Lung microvascular endothelial cell (primary cell): ENCODE results near the gene DNAAF8. TPM values are rescaled to one million over a fixed set of nuclear protein-coding genes. Genes with fewer than 3 reads are reported as not detected.
"Not testable (repeated sequence)": the region's sequence is repeated elsewhere in the genome, so short reads cannot be mapped to it uniquely, and the experiment has no call there.

ENCODE experiments used
- DNase-seq, 2 donors: peaks; one replicate each; pipeline versions ENCODE4 v3.0.0 to v3.0.0-alpha.2; 2010; ENCODE audit warnings: low read depth in 2 of 2
- total RNA-seq: library from RNA; depleted of rRNA; stranded (reverse); fragments of >200 nt; gene quantifications from 2 replicates; pipeline ENCODE4 v1.2.1, GENCODE V29; 2014

DNAAF8 gene
- total RNA-seq, 1 donor from 2014 or later: 0.40 TPM

DNA sequence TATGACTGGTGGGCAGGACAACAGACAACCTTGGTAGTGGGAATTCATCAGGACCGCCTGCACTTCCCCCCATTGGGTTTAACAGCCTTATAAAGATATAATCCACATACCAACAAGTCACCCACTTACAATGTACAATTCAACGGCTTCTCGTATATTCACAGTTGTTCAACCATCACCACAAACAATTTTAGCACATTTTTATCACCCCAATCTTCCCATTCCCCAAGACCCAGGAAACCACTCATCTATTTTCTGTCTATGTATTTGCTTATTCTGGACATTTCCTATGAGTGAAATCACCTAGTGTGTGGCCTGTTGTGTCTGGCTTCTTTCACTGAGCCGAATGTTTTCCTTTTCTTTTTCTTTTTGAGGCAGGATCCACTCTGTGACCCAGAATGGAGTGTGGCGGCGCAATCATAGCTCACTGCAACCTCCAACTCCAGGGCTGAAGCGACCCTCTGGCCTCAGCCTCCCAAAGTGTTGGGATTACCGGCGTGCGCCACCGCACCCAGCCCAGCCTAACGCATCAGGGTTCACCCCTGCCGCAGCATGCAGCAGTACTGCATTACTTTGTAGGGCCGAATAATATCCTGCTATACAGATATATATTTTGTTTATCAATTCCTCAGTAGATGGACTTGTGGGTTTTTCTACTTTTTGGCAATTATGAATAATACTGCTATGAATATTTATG lies 11.1 kb upstream of the DNAAF8 start:
- no peak for DNase-seq

DNA sequence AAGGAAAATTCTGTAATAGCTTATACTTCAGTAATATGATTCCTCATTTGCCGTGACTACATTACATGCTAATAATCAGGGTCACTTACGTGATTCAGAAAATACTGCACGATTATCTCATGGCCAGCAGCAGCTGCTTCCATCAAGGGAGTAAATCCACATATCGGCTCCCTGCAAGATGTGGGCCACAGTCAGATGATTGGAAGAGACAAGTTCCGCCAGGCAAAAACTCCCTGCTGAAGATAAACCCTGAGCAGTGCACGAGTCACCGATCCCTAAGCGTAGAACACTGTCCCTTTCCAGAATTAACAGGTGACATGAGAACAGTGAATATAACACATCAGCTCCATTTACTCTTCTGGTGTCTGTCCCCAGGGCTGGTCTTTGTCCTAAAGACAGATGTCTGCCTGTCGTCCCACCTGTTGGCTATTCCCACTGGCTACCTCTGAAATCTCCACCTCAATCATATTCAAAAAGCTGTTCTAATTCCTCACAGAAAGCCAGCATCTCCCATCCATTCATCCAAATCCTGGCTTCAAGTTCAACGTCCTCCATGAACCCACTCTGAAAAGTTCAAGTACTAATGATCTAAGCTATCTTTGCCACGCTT lies 9.6 kb upstream of the DNAAF8 start:
- DNase-seq: no peak

GRCh38 chr16:4726616-4727015 lies 7.7 kb upstream of the DNAAF8 start:
- no peak for DNase-seq

GRCh38 chr16:4728676-4729075 lies 5.7 kb upstream of the DNAAF8 start:
- DNase-seq: no peak

DNA sequence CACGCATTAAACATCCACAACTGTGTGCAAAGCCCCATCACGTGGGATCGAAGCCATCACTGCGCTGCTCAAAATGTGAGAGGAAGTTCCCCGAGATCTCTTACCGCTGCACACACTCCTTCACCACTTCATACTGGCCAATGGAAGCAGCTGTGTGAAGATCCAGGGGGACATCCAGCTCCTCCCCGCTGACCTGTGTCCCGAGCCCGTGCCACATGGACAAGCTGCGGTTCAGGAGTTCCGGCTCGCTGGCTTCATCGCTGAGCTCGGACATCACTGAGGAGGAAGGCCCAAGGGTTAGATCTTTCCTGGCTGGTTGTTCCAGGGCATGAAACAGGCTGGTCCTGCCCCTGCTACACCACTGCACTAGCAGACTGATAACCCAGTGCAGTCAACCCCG lies 4.5 kb upstream of the DNAAF8 start:
- no peak for DNase-seq

- no peak for DNase-seq
Observed at GRCh38 chr16:4733211-4733742, 1.1 kb upstream of the DNAAF8 start.

DNA sequence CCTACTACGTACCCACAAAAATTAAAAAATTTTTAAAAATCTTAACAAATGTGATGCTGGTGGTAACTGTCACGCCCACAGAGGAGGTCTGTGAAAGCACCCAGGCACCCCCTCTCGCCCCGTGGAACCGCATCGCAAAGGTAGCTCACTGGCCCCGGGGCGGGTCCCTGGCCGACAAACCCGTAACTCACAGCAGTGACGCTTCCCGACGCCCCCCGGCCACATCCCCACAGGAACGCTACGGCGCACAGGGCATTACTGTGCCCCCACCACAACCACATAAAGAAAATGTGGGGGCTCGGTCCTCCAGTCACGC lies 632 bp upstream of the DNAAF8 start:
- no peak for DNase-seq

GRCh38 chr16:4734730-4735535 lies 596 bp downstream of the DNAAF8 start:
- peak; percentile 79 to 82 for DNase-seq

DNA sequence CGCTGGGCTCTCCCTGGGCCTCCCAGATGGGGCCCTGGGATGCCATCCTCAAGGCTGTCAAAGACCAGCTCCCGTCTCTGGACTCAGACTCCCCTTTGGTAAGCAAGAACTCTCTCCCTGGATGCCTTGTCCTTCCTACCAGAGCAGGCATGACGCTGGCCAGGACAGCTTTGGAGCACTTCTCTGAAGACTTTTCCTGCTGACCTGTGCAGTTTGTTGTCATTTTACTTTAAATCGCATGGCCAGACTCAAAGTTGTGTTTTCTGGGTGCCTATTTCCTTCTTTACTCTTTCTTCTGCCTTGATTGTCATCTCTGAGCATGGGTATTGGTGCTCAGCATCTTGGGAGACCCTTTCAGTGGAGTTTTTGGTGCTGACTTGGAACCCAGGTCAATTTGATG lies 2.2 kb downstream of the DNAAF8 start:
- DNase-seq: no peak

GRCh38 chr16:4737545-4737944 lies 3.2 kb downstream of the DNAAF8 start:
- no peak for DNase-seq

DNA sequence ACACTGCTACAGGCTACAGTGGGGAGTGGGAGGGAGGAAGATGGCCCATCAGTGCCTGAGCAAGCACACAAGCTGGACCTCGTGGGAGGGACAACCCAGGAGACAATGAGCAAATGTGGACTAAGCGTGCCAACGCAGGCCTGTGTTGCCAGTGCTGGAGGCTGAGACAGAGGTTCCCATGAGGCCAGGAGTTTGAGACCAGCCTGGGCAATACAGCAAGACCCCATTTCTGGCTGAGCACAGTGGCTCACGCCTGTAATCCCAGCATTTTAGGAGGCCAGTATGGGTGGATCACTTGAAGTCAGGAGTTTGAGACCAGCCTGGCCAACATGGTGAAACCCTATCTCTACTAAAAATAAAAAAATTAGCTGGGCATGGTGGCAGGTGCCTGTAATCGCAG lies 4.0 kb downstream of the DNAAF8 start:
- DNase-seq: not testable (repeated sequence)

- no peak for DNase-seq
Observed at GRCh38 chr16:4743226-4743878, 9.0 kb downstream of the DNAAF8 start.

GRCh38 chr16:4744555-4745273 lies 10.4 kb downstream of the DNAAF8 start:
- DNase-seq: no peak

GRCh38 chr16:4745274-4745569 lies 10.9 kb downstream of the DNAAF8 start:
- no peak for DNase-seq

- DNase-seq: no peak
Observed at GRCh38 chr16:4746215-4746614, 11.9 kb downstream of the DNAAF8 start.

GRCh38 chr16:4746991-4747574 lies 12.7 kb downstream of the DNAAF8 start:
- no peak for DNase-seq

DNA sequence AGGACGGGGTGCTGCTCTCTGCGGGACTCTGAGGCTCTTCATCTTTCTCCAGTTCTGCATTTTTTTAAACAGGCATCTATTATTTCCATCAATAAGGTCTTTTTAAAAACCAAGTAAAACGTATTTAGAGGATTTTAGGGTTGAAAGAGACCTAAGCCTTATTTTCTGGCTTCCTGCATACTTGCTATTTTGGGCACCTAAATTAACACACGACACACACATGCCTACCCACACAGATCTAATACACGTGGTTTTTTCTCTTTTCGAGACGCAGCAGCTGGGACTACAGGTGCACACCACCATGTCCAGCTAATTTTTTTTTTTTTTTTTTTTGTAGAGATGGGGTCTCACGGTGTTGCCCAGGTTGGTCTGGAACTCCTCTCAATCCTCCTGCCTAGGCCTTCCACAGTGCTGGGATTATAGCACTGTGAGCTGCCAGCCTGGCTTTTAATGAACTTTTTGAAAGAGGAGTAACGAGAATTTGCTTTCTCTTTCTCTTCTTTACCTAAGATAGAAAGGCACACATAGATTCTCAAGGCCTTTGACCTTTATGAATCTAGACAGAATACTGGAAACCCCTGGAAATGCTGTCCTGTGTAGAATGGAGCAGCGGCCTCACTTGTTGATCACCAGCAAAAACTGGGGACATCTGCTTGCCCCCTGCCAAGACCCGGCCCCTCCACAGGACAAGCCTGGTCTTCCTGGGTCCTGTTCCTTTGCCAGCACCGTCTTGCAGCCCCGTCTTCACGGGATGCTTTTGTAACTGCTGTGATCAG lies 13.8 kb downstream of the DNAAF8 start:
- no peak for DNase-seq

DNA sequence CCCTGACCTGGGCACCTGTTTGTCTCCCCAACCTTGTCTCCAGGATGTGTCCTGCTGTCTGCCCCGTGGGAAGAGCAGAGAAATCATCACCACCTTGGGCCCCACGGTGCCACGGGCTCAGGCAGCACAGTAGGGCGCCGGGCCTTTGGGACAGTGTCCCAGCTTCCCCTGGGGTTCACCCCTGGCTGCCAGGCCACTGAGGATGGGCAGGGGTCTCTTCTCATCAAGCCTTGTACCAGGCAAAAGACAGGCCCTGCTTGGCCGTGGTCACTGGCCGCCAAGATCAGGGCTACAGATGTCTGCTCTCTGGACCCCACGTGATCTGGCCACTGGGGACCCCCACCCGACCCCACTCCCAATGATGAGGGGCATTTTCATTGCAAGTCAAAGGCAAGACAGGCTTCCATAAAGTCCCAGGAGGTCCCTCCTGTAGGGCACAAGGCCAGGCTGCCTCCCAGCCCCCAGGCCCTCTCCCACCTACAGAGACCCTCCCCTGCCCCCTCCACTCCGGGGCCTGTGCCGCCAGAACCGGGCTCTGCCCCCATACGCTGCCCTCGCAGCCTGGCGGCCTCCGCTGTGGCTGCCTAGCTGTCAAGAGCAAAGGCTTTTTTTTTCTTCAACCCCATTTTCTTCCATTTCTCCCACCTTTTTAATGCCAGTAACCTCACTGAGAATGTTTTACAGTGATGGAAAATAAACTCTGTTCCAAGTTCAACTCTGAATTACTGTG lies 14.5 kb downstream of the DNAAF8 start:
- no peak for DNase-seq

DNA sequence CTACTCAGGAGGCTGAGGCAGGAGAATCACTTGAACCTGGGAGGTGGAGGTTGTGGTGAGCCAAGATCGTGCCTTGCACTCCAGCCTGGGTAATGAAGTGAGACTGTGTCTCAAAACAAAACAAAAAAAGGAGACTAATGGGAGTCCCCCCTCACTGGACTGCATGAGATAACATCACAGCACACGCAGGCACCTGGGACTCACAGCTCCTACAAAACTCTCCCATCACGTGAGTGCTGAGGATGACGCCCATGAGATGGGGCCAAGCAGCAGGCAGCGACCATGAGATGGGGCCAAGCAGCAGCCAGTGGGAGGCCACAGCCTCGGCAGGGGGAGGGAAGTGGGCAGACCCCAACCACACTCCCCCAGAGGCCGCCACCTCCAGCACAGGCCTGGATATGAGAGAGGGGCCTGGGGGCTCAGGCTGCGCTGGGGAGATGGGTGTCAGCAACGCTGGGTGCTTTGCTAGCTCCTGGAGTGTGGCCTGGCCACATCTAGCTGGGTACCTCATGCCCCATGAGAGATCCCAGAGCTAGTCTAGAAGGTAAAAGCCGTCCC lies 15.4 kb downstream of the DNAAF8 start:
- no peak for DNase-seq
